ENCODE results near the gene ATP2B3.

ATP2B3 gene

DNA sequence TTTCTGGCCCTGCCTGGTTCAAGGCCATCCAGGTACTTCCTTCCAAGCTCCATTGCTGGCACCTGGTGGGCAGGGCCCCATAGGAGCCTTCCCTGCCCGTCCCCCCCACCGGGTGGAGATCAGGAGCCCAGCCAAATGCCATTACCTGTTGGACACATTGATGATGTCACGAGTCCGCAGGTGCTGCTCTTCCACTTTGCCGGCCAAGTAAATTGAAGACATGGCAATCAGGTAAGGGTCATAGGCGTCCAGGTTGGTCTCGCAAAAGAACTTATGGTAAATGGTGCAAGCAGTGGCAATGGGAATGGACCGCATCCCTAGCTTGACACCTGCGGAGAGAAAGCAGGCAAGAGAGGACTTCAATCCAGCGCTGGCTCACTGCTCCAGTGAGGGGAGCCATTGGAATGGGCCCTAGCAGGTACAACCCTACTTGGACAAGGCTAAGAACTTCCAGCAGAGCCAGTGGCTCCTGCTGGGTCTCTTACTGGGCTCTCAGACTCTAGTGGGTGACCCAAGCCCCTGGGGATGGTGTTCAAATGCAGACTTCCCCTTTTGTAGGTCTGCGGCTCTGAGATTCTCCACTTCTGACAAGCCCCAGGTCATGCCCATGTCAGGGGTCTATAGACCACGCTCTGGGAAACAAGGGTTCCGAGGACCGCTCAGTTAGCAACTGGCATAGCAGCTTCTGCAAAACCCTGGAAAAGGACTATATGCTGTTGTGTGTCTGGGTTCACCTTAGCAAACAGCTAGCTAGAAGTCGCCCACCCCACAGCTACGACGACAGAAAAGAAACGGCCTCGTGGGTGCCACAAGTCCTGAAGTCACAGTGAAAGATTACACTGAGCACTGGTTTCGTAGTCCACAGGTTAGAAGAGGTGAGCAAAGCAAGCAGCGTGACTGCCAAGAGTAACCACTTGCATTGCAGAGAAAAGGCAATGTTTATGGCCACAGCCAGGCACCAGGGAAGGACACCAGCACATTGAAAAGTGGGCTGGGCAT, 78.7 kb downstream of the ATP2B3 start:
- Histone ChIP-seq H3K36me3 (ENCODE audit: control insufficient read depth in 5 of 5, insufficient read depth in 5 of 5, low read length in 5 of 5) (peaks cover 0 to 47% (median 30%) of the 10 kb centered on the region in 5 donors), H3K9me3 (ENCODE audit: control insufficient read depth in 5 of 5, low read length in 5 of 5) (peaks cover 0 to 5% (median 4%) of the 10 kb centered on the region in 5 donors), H3K27me3 (ENCODE audit: control insufficient read depth in 5 of 5, insufficient read depth in 4 of 5, low read length in 5 of 5) (peaks cover 0 to 27% (median 15%) of the 10 kb centered on the region in 5 donors), H3K4me1 (ENCODE audit: control insufficient read depth in 5 of 5, insufficient read depth in 5 of 5, low read length in 5 of 5) (peaks cover 0 to 29% (median 14%) of the 10 kb centered on the region in 5 donors), H3K27ac (ENCODE audit: low read depth, low read length) (no peak overlapping the region), H3K9ac (ENCODE audit: low read length in 5 of 5) (no peak overlapping the region), H3K4me3 (ENCODE audit: low read depth in 1 of 5, low read length in 5 of 5) (no peak overlapping the region)

DNA sequence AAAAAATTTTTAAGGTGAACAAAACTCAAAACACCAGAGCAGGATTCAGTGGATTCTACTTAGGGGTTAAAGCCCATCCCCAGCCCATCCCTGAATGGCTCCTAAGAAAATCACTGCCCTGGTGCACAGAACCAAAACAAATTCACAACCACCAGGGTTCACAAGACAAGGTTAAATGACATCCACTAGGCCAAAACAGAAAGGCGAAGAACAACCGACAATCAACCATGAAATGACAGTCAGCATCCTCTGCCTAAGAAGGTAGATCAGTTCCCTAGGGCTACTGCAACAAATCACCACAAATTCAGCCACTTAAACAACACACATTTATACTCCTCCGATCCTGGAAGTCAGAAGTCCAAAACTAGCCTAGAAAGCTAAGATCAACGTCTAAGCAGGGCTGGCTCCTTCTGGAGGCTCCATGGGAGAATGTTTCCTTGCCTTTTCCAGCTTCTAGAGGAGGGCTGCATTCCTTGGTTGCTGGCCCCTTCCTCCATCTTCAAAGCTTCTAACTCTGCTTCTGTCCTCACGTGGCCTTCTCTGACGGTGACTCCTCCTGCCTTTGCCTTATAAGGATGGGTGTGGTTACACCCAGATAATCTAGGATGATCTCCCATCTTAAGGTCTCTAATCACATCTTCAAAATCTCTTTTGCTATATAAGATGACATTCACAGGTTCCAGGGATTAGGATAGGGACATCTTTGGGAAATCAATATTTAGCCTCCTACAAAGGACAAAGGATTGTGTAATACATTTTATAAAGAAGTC, 79.7 kb downstream of the ATP2B3 start:
- peaks cover 0 to 5% (median 4%) of the 10 kb centered on the region in 5 donors for H3K9me3 ChIP-seq (ENCODE audit: control insufficient read depth in 5 of 5, low read length in 5 of 5)
- peaks cover 0 to 29% (median 14%) of the 10 kb centered on the region in 5 donors for H3K4me1 ChIP-seq (ENCODE audit: control insufficient read depth in 5 of 5, insufficient read depth in 5 of 5, low read length in 5 of 5)
- H3K27ac ChIP-seq (ENCODE audit: low read depth, low read length) = no peak overlapping the region
- no peak overlapping the region for H3K9ac ChIP-seq (ENCODE audit: low read length in 5 of 5)
- peaks cover 0 to 26% (median 9%) of the 10 kb centered on the region in 5 donors for H3K27me3 ChIP-seq (ENCODE audit: control insufficient read depth in 5 of 5, insufficient read depth in 4 of 5, low read length in 5 of 5)
- peaks cover 0 to 37% (median 21%) of the 10 kb centered on the region in 5 donors for H3K36me3 ChIP-seq (ENCODE audit: control insufficient read depth in 5 of 5, insufficient read depth in 5 of 5, low read length in 5 of 5)
- H3K4me3 ChIP-seq (ENCODE audit: low read depth in 1 of 5, low read length in 5 of 5) = no peak overlapping the region

DNA sequence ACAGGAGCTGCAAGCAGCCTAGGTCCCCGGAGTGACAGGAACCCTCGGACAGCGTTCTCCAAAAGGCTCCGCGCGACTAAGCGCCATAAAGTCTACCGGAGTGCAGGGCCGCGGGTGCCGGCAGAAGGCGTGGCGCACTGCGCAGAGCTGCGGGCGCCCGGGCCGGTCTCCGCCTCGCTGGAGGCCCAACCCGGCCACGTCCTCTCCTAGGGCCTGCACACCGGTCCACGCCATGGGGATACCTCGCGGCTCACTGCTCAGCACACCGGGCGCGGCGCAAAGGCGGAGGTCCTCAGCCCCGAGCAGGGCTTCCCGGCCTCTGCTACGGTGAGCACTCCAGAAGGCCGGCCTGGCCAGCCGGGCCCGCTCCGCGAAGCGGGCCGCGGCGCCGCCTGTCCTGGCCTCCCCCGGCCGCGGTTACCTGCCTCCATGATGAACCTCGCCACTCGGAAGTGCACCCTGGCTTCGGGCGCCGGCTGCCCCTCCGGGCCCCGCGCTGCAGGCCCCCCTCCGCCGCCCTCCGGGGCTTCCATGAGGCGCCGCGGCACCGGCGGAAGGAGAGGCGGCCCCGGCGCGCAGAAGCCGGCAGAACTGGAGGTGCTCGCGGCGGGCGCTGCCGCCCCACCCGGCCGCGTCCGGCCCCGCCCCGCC, 81.2 kb downstream of the ATP2B3 start, which contains the start of gene CCNQ:
TSS of gene CCNQ (minus strand) at position 599 of the 651 bp plus-strand sequence. CDS start at position 533, 66 bp downstream.
- Histone ChIP-seq H3K27ac (ENCODE audit: low read depth, low read length) (no peak within 1 kb of the TSS), H3K36me3 (ENCODE audit: control insufficient read depth in 5 of 5, insufficient read depth in 5 of 5, low read length in 5 of 5) (peaks cover 0 to 22% (median 8%) of the 10 kb centered on the region in 5 donors)

DNA sequence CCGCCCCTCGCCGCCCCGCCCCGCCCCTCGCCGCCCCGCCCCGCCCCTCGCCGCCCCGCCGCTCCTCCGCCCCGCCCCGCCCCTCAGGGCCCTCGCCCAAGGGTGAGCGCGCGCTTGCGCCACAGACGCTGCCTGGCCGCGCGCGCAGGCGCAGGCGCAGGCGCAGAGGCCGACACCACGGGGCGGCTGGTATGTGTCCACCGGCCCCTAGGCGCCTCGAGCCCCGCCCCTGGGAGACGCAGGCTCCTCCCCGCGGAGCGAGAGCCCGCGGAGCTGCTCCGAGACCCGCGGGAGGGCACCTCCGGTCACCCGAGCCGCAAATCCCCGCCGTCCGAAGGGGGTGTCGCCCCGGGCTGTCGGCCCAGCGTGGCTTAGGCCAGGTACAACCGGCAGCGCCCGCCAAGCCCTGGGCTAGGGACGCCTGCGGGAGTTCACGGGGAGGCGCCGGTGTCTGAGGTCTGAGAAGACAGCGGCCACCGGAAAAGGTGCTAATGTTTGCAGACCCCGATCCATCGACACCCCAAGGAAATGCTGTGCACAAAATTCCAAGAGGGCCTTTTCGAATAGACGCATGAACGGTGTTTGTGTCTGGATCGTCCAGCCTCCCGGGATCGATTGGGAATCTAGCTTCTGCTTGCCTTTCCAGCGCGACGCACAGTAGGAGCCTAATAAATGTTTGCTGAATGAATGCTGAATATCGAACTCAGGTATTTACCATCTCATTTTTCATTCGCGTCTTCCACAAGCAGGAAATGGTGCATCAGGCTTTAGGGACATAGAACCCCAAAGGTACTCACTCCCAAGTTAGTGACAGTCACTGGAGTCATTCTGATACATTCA, 82.0 kb downstream of the ATP2B3 start:
- peak overlapping the region in 4 of 5 donors; percentile 49 to 73 (median 64) for H3K9ac ChIP-seq (ENCODE audit: low read length in 5 of 5)
- peaks cover 0 to 15% (median 3%) of the 10 kb centered on the region in 5 donors for H3K36me3 ChIP-seq (ENCODE audit: control insufficient read depth in 5 of 5, insufficient read depth in 5 of 5, low read length in 5 of 5)
- peaks cover 0 to 29% (median 14%) of the 10 kb centered on the region in 5 donors for H3K4me1 ChIP-seq (ENCODE audit: control insufficient read depth in 5 of 5, insufficient read depth in 5 of 5, low read length in 5 of 5)
- H3K4me3 ChIP-seq (ENCODE audit: low read depth in 1 of 5, low read length in 5 of 5) = peak overlapping the region; percentile 62 to 81 (median 70)
- H3K27ac ChIP-seq (ENCODE audit: low read depth, low read length) = no peak overlapping the region
- peaks cover 0 to 30% (median 9%) of the 10 kb centered on the region in 5 donors for H3K27me3 ChIP-seq (ENCODE audit: control insufficient read depth in 5 of 5, insufficient read depth in 4 of 5, low read length in 5 of 5)
- H3K9me3 ChIP-seq (ENCODE audit: control insufficient read depth in 5 of 5, low read length in 5 of 5) = peaks cover 0 to 5% (median 4%) of the 10 kb centered on the region in 5 donors

More for the DNA sequence above, 81.2 kb downstream of the ATP2B3 start, which contains the start of gene CCNQ:
- Histone ChIP-seq H3K9ac (ENCODE audit: low read length in 5 of 5) (peak within 1 kb of the TSS in 4 of 5 donors; percentile 49 to 73 (median 64)), H3K9me3 (ENCODE audit: control insufficient read depth in 5 of 5, low read length in 5 of 5) (peaks cover 0 to 5% (median 4%) of the 10 kb centered on the region in 5 donors), H3K4me1 (ENCODE audit: control insufficient read depth in 5 of 5, insufficient read depth in 5 of 5, low read length in 5 of 5) (peaks cover 0 to 29% (median 14%) of the 10 kb centered on the region in 5 donors), H3K4me3 (ENCODE audit: low read depth in 1 of 5, low read length in 5 of 5) (peak within 1 kb of the TSS; percentile 66 to 81 (median 70)), H3K27me3 (ENCODE audit: control insufficient read depth in 5 of 5, insufficient read depth in 4 of 5, low read length in 5 of 5) (peaks cover 0 to 27% (median 9%) of the 10 kb centered on the region in 5 donors)

GRCh38 chrX:153600032-153600373, 82.6 kb downstream of the ATP2B3 start:
- peaks cover 0 to 11% (median 2%) of the 10 kb centered on the region in 5 donors for H3K36me3 ChIP-seq (ENCODE audit: control insufficient read depth in 5 of 5, insufficient read depth in 5 of 5, low read length in 5 of 5)
- peak overlapping the region in 4 of 5 donors; percentile 32 to 70 (median 53) for H3K9ac ChIP-seq (ENCODE audit: low read length in 5 of 5)
- peaks cover 0 to 5% (median 4%) of the 10 kb centered on the region in 5 donors for H3K9me3 ChIP-seq (ENCODE audit: control insufficient read depth in 5 of 5, low read length in 5 of 5)
- peaks cover 0 to 29% (median 14%) of the 10 kb centered on the region in 5 donors for H3K4me1 ChIP-seq (ENCODE audit: control insufficient read depth in 5 of 5, insufficient read depth in 5 of 5, low read length in 5 of 5)
- H3K27ac ChIP-seq (ENCODE audit: low read depth, low read length) = no peak overlapping the region
- peak overlapping the region; percentile 62 to 81 (median 70) for H3K4me3 ChIP-seq (ENCODE audit: low read depth in 1 of 5, low read length in 5 of 5)
- peaks cover 0 to 30% (median 9%) of the 10 kb centered on the region in 5 donors for H3K27me3 ChIP-seq (ENCODE audit: control insufficient read depth in 5 of 5, insufficient read depth in 4 of 5, low read length in 5 of 5)

GRCh38 chrX:153600921-153601320, 83.5 kb downstream of the ATP2B3 start:
- Histone ChIP-seq H3K27ac (ENCODE audit: low read depth, low read length) (no peak overlapping the region), H3K36me3 (ENCODE audit: control insufficient read depth in 5 of 5, insufficient read depth in 5 of 5, low read length in 5 of 5) (peaks cover 0 to 2% (median 0%) of the 10 kb centered on the region in 5 donors), H3K4me1 (ENCODE audit: control insufficient read depth in 5 of 5, insufficient read depth in 5 of 5, low read length in 5 of 5) (peaks cover 0 to 29% (median 14%) of the 10 kb centered on the region in 5 donors), H3K9ac (ENCODE audit: low read length in 5 of 5) (no peak overlapping the region), H3K4me3 (ENCODE audit: low read depth in 1 of 5, low read length in 5 of 5) (no peak overlapping the region), H3K27me3 (ENCODE audit: control insufficient read depth in 5 of 5, insufficient read depth in 4 of 5, low read length in 5 of 5) (peaks cover 0 to 26% (median 9%) of the 10 kb centered on the region in 5 donors), H3K9me3 (ENCODE audit: control insufficient read depth in 5 of 5, low read length in 5 of 5) (peaks cover 0 to 5% (median 4%) of the 10 kb centered on the region in 5 donors)

DNA sequence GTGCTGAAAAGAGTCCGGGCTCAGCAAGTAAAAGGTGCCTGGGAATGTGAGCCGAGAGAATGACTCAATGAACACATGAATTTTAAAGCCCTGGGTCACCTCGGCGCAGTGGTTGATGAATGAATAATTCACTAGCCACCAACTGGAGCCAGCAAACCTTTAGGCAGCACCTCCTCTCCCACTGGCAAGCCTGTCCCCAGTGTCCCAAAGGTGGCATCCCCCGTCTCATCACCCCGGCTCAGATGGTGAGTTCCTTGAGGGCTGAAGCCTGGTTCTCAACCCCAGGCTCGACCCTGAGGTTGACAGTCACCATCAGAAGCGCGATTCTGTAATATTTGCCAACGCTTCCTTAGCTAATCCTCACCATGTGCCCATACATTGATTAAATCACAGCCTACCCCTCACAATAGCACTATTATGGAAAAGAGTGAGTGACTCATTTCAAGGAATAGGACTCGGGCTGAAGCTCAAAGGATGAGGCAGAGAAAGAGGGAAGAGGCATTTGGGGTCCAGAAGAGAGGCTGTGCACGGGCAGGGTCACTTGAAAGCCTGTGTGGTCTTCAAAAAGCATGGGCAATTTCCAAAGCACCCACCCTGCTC, 84.2 kb downstream of the ATP2B3 start:
- Histone ChIP-seq H3K9ac (ENCODE audit: low read length in 5 of 5) (no peak overlapping the region), H3K9me3 (ENCODE audit: control insufficient read depth in 5 of 5, low read length in 5 of 5) (peaks cover 0 to 5% (median 4%) of the 10 kb centered on the region in 5 donors), H3K27me3 (ENCODE audit: control insufficient read depth in 5 of 5, insufficient read depth in 4 of 5, low read length in 5 of 5) (peaks cover 0 to 27% (median 10%) of the 10 kb centered on the region in 5 donors), H3K36me3 (ENCODE audit: control insufficient read depth in 5 of 5, insufficient read depth in 5 of 5, low read length in 5 of 5) (no peaks in the 10 kb centered on the region), H3K4me3 (ENCODE audit: low read depth in 1 of 5, low read length in 5 of 5) (no peak overlapping the region), H3K27ac (ENCODE audit: low read depth, low read length) (no peak overlapping the region), H3K4me1 (ENCODE audit: control insufficient read depth in 5 of 5, insufficient read depth in 5 of 5, low read length in 5 of 5) (peaks cover 0 to 29% (median 14%) of the 10 kb centered on the region in 5 donors)

DNA sequence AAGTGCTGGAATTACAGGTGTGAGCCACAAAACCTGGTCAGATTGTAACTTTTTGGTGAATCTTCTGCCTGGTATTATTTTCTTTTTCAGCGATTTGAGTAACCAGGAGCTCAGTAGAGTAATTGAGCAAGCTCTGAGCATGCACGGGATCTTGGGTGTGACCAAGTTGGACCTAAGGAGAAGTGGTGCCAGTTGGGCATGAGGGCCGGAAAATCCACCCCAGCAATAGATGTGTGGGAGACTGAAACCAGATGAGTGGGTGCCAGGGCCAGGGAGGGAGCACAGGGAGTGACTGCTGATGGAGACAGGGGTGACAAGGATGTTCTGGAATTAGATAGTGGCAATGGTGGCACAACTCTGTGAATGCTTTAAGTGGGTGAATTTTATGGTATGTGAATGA, 85.2 kb downstream of the ATP2B3 start:
- peaks cover 0 to 26% (median 13%) of the 10 kb centered on the region in 5 donors for H3K27me3 ChIP-seq (ENCODE audit: control insufficient read depth in 5 of 5, insufficient read depth in 4 of 5, low read length in 5 of 5)
- peaks cover 0 to 28% (median 14%) of the 10 kb centered on the region in 5 donors for H3K4me1 ChIP-seq (ENCODE audit: control insufficient read depth in 5 of 5, insufficient read depth in 5 of 5, low read length in 5 of 5)
- peaks cover 0 to under 1% (median 0%) of the 10 kb centered on the region in 5 donors for H3K9me3 ChIP-seq (ENCODE audit: control insufficient read depth in 5 of 5, low read length in 5 of 5)
- no peak overlapping the region for H3K9ac ChIP-seq (ENCODE audit: low read length in 5 of 5)
- no peak overlapping the region for H3K27ac ChIP-seq (ENCODE audit: low read depth, low read length)
- H3K36me3 ChIP-seq (ENCODE audit: control insufficient read depth in 5 of 5, insufficient read depth in 5 of 5, low read length in 5 of 5) = no peaks in the 10 kb centered on the region
- no peak overlapping the region for H3K4me3 ChIP-seq (ENCODE audit: low read depth in 1 of 5, low read length in 5 of 5)

Data from subcutaneous abdominal adipose tissue (tissue), 5 donors.